Upper lobe of left lung (tissue), 4 donors: Measurements from ENCODE around the gene DYRK2.

ENCODE experiments used
- CTCF ChIP-seq, 6 experiments: fragments of 450-650 bp in 4 of 6; fragments of 200-600 bp in 2 of 6; sonication (generic) in 2 of 6; IDR thresholded peaks; one replicate each; pipeline ENCODE4 v1.5.1; 2016 to 2019; ENCODE audit warnings: antibody characterized with exemption in 6 of 6
- POLR2A ChIP-seq, 4 donors: fragments of 450-650 bp; IDR thresholded peaks; one replicate each; pipeline ENCODE4 v1.5.1; 2016 to 2017; ENCODE audit warnings: antibody characterized with exemption in 4 of 4, mild to moderate bottlenecking in 2 of 4
- POLR2AphosphoS5 ChIP-seq, 2 donors: sonication (generic); formaldehyde crosslinking; IDR thresholded peaks; one replicate each; pipeline ENCODE4 v1.5.1; 2017; ENCODE audit warnings: antibody characterized with exemption in 2 of 2

- TF ChIP-seq CTCF (IDR thresholded peaks at IDR 0.05): no peak
- TF ChIP-seq POLR2AphosphoS5 (IDR thresholded peaks at IDR 0.05): no peak
- TF ChIP-seq POLR2A (IDR thresholded peaks at IDR 0.05): no peak
These were observed 40.8 kb downstream of the DYRK2 start for GRCh38 chr12:67689385-67689784.
